Fibroblast of the aortic adventitia (primary cell): Measurements from ENCODE around the gene SEC24D. TPM values are rescaled to one million over a fixed set of nuclear protein-coding genes. Genes with fewer than 3 reads are reported as not detected.

Experiments used
- DNase-seq: peaks from one replicate; pipeline ENCODE4 v3.0.0-alpha.2; 2010; ENCODE audit warnings: low read depth
- H3K4me3 ChIP-seq: 2 replicates; pipeline ENCODE4 v1.5.1; 2011; ENCODE audit warnings: low read depth, mild to moderate bottlenecking, control low read depth, low read length, moderate library complexity
- CTCF ChIP-seq: IDR thresholded peaks from 2 replicates; pipeline ENCODE4 v1.5.1; 2011; ENCODE audit warnings: mild to moderate bottlenecking, low read length, control low read depth, inconsistent platforms; ENCODE audit not compliant: insufficient read depth
- total RNA-seq: library from RNA; depleted of rRNA; stranded (reverse); fragments of >200 nt; gene quantifications from 2 replicates; pipeline ENCODE4 v1.2.3, GENCODE V29; 2012; ENCODE audit warnings: low replicate concordance

SEC24D gene
- total RNA-seq, 1 donor = 149 TPM

- H3K4me3 ChIP-seq = no peak overlapping the region
- no peak for DNase-seq
- TF ChIP-seq CTCF = no peak
These were observed 119.6 kb downstream of the SEC24D start for GRCh38 chr4:118716304-118716703.

GRCh38 chr4:118714682-118715081 is 121.2 kb downstream of the SEC24D start:
- no peak overlapping the region for H3K4me3 ChIP-seq
- TF ChIP-seq CTCF = no peak
- DNase-seq = no peak

GRCh38 chr4:118712872-118713271 is 123.1 kb downstream of the SEC24D start:
- H3K4me3 ChIP-seq = no peak overlapping the region
- no peak for DNase-seq
- TF ChIP-seq CTCF = no peak

- no peak for TF ChIP-seq CTCF
- H3K4me3 ChIP-seq = no peak overlapping the region
- peak; percentile 39 for DNase-seq
These were observed 124.9 kb downstream of the SEC24D start for GRCh38 chr4:118711052-118711451.

- no peak for DNase-seq
- no peak for TF ChIP-seq CTCF
- no peak overlapping the region for H3K4me3 ChIP-seq
These were observed 132.8 kb downstream of the SEC24D start for GRCh38 chr4:118703118-118703517.

GRCh38 chr4:118684873-118685811 is 150.8 kb downstream of the SEC24D start, which contains the start of gene METTL14:
TSS of gene METTL14 (plus strand) at chr4:118685392. CDS start at chr4:118685535, 143 bp downstream.
- peak; percentile 29 for TF ChIP-seq CTCF
- H3K4me3 ChIP-seq = peak within 1 kb of the TSS; percentile 90
- peak; percentile 90 for DNase-seq
